ENCODE results near the gene ADIPOR2. TPM values are rescaled to one million over a fixed set of nuclear protein-coding genes. Genes with fewer than 3 reads are reported as not detected.

Gene ADIPOR2
- total and polyA plus RNA-seq, 10 of the 15 experiments (the other 5 are each of a cell fraction or from before 2014, with no cell fraction given): 8.6 to 65.0 (median 38.0) TPM

DNA sequence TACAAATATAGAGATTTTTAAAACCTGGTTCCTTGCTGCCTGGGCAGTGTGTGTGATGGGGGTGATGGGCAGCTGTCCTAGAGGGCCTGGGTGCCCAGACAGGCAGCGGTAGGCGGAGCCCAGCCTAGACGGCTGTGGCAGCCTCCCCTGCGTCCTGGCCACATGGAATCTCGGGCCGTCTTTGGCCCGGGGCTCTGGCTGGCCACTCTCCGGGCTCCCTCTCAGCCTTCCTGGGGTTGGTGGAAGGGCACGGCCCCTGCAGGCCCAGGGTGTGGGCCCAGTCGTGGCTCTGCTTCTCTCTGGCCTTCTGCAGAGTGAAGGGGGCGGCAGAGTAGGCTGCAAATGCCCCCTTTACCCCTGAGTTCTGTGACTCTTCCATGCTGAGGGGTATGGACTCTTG is 131.8 kb downstream of the ADIPOR2 start (continued):
- TF ChIP-seq, protein P1, sequence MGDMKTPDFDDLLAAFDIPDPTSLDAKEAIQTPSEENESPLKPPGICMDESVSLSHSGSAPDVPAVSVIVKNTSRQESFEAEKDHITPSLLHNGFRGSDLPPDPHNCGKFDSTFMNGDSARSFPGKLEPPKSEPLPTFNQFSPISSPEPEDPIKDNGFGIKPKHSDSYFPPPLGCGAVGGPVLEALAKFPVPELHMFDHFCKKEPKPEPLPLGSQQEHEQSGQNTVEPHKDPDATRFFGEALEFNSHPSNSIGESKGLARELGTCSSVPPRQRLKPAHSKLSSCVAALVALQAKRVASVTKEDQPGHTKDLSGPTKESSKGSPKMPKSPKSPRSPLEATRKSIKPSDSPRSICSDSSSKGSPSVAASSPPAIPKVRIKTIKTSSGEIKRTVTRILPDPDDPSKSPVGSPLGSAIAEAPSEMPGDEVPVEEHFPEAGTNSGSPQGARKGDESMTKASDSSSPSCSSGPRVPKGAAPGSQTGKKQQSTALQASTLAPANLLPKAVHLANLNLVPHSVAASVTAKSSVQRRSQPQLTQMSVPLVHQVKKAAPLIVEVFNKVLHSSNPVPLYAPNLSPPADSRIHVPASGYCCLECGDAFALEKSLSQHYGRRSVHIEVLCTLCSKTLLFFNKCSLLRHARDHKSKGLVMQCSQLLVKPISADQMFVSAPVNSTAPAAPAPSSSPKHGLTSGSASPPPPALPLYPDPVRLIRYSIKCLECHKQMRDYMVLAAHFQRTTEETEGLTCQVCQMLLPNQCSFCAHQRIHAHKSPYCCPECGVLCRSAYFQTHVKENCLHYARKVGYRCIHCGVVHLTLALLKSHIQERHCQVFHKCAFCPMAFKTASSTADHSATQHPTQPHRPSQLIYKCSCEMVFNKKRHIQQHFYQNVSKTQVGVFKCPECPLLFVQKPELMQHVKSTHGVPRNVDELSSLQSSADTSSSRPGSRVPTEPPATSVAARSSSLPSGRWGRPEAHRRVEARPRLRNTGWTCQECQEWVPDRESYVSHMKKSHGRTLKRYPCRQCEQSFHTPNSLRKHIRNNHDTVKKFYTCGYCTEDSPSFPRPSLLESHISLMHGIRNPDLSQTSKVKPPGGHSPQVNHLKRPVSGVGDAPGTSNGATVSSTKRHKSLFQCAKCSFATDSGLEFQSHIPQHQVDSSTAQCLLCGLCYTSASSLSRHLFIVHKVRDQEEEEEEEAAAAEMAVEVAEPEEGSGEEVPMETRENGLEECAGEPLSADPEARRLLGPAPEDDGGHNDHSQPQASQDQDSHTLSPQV (IDR thresholded peaks at IDR 0.05): no peak
- TF ChIP-seq MTA3 (IDR thresholded peaks at IDR 0.05; ENCODE audit: borderline replicate concordance, low read length) (no peak), CREB1 (IDR thresholded peaks at IDR 0.05; ENCODE audit: low read depth) (no peak)

- intact Hi-C loops (cut with micrococcal nuclease; ENCODE audit: unreplicated experiment): no loop called here
- CTCF ChIA-PET: no interaction called here
Measured at GRCh38 chr12:1823237-1823636, 132.4 kb downstream of the ADIPOR2 start.

More at GRCh38 chr12:1823237-1823636, 132.4 kb downstream of the ADIPOR2 start:
- no peaks in the 10 kb centered on the region for H3K36me3 ChIP-seq (ENCODE audit: control insufficient read depth in 2 of 2, insufficient read depth in 2 of 2, low read length in 1 of 2)
- WGBS (ENCODE audit: insufficient coverage, insufficient replicate concordance, low lambda C conversion rate, missing lambda C conversion rate): 69% methylated on average over 9 of the region's 10 CpGs
- no peak overlapping the region for H3K27ac ChIP-seq (ENCODE audit: control insufficient read depth, insufficient read depth)
- H3K4me1 ChIP-seq (ENCODE audit: control insufficient read depth, insufficient read depth, low read length): no peaks in the 10 kb centered on the region
- BruUV-seq (replicated peaks): no TSS peak
- no peaks in the 10 kb centered on the region for H3K9me3 ChIP-seq (replicated peaks; ENCODE audit: control insufficient read depth, insufficient read depth, low read length)
- ChIA-PET RAD21 (ENCODE audit: unreplicated experiment) (no interaction called here), POLR2A (no interaction called here), SMC1A (ENCODE audit: uncharacterized antibody, unreplicated experiment) (no interaction called here)
- H3K4me3 ChIP-seq: no peak overlapping the region
- ATAC-seq (no peak), FAIRE-seq (no peak), DNase-seq (ENCODE audit: low read depth, low spot score) (no peak)
- peaks cover 8 to 11% of the 10 kb centered on the region in 2 experiments; a peak in 3 of 4 replicates for H3K27me3 ChIP-seq (replicated peaks in 1 of 2; ENCODE audit: control insufficient read depth in 2 of 2, insufficient read depth in 2 of 2, low read length in 1 of 2)
- no peak overlapping the region for H3K4me2 ChIP-seq (ENCODE audit: control insufficient read depth, insufficient read depth)
- no peak overlapping the region for H2AFZ ChIP-seq (ENCODE audit: control insufficient read depth, low read depth, low read length)
- no peaks in the 10 kb centered on the region for H3K79me2 ChIP-seq (ENCODE audit: control insufficient read depth, insufficient read depth, low read length)
- H3K9ac ChIP-seq (ENCODE audit: control insufficient read depth, insufficient read depth, low read length): no peak overlapping the region
- no peak for TF ChIP-seq TBL1XR1 (IDR thresholded peaks at IDR 0.05; ENCODE audit: low read depth, low read length)
- no peak for TF ChIP-seq YBX1 (IDR thresholded peaks at IDR 0.05)
- TF ChIP-seq SMAD5 (IDR thresholded peaks at IDR 0.05; ENCODE audit: low read depth): no peak
- no peak for TF ChIP-seq PAX5 (IDR thresholded peaks at IDR 0.05; ENCODE audit: borderline replicate concordance, low read depth, low read length)
- TF ChIP-seq ZNF622 (IDR thresholded peaks at IDR 0.05): no peak
- TF ChIP-seq ZNF384 (IDR thresholded peaks at IDR 0.05; ENCODE audit: borderline replicate concordance, low read depth, low read length): no peak
- TF ChIP-seq POU2F2 (IDR thresholded peaks at IDR 0.05; ENCODE audit: borderline replicate concordance, low read depth, low read length): no peak
- TF ChIP-seq SUPT20H (IDR thresholded peaks at IDR 0.05; ENCODE audit: borderline replicate concordance, control insufficient read depth, low read depth, low read length): no peak
- no peak for TF ChIP-seq HSF1 (IDR thresholded peaks at IDR 0.05; ENCODE audit: low read depth, low read length)
- TF ChIP-seq RB1 (IDR thresholded peaks at IDR 0.05; ENCODE audit: borderline replicate concordance): no peak
- no peak for TF ChIP-seq NFXL1 (IDR thresholded peaks at IDR 0.05; ENCODE audit: borderline replicate concordance)
- no peak for TF ChIP-seq KDM1A (IDR thresholded peaks at IDR 0.05; ENCODE audit: borderline replicate concordance)
- no peak for TF ChIP-seq CEBPZ (IDR thresholded peaks at IDR 0.05; ENCODE audit: low read depth, low read length)
- no peaks in the 10 kb centered on the region for H4K20me1 ChIP-seq (ENCODE audit: control insufficient read depth, insufficient read depth)
- in situ Hi-C loops (cut with MboI): no loop called here

All from GM12878 (cell line).